ENCODE measurements around the gene DESI1.
"Not testable (repeated sequence)": the region's sequence is repeated elsewhere in the genome, so short reads cannot be mapped to it uniquely, and the experiment has no call there.

The DESI1 gene

GRCh38 chr22:41582694-41583093 lies 38.1 kb downstream of the DESI1 start:
- DNase-seq, result no peak

GRCh38 chr22:41579997-41580355 lies 40.9 kb downstream of the DESI1 start:
- DNase-seq, result no peak

- no peak for DNase-seq
Measured at GRCh38 chr22:41579297-41579996, 41.4 kb downstream of the DESI1 start.

GRCh38 chr22:41578818-41579217 lies 42.0 kb downstream of the DESI1 start:
- no peak for DNase-seq

DNA sequence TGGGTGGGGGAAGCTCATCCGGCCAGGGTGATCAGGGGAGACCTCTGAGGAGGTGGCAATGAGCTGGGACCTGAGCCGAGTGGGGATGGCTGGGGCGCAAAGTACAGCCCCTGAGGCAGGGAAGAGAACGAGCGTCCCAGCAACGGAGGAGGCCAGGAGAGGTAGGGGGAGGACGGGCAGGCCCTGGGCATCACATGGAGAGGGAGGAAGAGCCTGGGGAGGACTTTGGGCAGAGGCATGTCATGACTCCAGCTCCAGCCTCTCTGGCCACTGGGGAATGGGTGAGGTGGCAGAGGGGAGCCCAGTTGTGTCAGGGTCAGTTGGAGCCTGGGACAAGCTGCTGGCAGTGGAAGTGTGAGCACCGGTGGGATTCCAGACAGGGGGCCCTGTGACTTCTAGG lies 42.7 kb downstream of the DESI1 start:
- no peak for DNase-seq

DNA sequence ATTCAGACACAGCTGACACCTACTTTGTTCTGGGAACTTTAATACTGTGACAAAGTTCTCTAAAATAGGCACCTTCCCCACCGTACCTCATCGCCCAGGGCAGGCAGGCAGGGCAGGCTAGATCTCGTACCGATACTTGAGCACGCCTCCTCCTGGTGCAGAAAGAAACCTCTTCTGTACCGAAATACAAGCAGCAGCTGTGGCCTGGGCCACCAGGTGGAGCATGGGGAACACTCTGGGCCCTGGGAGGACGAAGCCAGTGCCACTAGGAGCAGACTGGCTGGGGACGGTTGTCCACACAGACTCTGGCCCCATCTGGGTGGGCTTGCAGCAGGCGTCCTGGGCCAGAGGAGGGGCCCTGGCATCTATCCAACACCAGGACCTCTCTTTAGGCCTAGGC lies 44.0 kb downstream of the DESI1 start:
- peak in 1 of 3 experiments; percentile 12 for DNase-seq

DNA sequence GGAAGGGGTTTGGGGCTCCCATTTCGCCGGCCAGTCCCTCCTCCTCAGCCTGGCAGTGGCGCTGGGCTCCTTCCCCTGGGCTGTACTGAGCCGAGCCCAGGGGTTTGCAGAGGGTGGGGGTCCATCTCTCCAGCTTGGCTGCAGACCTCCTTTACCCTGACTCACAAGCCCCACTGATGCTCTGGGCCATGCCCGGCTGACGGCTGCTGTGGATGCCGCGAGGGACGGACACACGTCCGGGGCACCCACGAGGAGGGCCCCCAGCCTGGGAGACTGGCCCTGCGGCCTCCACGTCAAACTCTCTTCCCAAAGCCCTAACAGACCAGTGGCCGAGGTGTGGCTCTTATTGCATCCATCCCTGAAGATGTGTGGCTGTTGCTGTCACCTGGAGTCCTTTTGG lies 45.3 kb downstream of the DESI1 start:
- DNase-seq, result no peak

GRCh38 chr22:41574847-41575381 lies 45.9 kb downstream of the DESI1 start:
- DNase-seq, result no peak

DNA sequence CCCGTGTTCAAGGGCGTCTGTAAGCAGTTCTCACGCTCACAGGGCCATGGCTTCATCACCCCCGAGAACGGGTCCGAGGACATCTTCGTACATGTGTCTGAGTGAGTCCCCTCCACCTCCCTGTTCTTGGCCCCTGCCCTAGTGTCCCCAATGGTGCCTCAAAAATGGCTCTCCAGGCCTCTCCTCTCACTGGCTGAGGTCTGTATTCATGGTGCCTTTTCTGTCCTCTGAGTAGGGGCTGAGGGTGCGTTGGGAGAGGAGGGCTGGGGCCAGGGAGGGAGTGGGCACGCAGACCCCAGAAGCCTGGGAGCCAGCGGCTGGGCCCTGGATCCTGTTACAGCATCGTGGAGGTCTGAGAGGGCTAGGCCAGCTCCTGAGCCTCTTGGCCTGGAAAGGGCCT lies 47.2 kb downstream of the DESI1 start:
- DNase-seq, result no peak

DNA sequence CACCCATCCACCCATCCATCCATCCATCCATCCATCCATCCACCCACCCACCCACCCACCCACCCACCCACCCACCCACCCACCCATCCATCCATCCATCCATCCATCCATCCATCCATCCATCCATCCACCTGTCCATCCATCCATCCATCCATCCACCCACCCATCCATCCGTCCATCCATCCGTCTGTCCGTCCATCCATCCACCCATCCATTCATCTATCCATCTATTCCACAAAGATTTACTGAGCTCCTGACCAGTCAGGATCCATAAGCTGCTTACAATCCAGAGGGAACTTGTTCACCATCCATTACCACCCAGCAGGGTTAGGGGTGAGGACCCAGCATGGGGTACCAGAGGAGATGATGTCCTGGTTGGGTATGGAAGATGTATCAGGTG lies 48.5 kb downstream of the DESI1 start:
- DNase-seq, result not testable (repeated sequence)

DNA sequence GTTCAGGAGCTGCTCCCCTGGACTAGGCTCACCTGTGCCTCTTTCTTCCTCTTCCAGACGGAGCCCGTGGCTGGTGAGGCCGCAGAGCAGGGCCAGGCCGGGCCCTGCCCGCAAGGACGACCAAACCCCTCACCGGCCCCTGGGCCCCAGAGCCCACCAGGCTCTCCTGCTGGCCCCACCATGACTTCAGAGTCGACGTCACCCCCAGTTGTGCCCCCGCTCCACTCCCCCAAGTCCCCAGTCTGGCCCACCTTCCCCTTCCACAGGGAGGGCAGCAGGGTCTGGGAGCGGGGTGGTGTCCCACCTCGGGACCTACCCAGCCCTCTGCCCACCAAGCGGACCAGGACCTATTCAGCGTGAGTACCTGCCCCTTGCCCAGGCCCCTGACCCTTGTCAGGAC lies 49.1 kb downstream of the DESI1 start:
- no peak for DNase-seq

DNA sequence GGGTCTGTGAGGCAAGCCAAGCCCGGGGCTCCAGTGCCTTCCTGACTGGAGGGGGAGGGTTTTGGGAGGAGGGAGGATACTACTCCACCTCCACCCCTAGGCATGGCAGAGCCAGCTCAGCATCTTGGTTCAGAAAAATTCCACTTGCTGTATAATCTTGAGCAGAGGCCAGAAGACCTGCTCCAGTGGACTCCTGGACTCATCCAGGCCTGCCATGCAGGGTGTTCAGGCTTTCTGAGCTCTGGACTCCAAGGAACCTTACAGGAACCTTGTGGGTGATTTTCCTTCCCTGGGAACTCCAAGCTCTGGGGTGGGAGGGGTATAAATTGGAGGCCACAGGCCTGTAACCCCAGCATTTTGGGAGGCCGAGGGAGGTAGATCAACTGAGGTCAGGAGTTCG lies 50.6 kb downstream of the DESI1 start:
- no peak for DNase-seq

- DNase-seq, result peak in 2 of 3 experiments; percentile 21 to 46
Measured at GRCh38 chr22:41568811-41569210, 52.0 kb downstream of the DESI1 start.

DNA sequence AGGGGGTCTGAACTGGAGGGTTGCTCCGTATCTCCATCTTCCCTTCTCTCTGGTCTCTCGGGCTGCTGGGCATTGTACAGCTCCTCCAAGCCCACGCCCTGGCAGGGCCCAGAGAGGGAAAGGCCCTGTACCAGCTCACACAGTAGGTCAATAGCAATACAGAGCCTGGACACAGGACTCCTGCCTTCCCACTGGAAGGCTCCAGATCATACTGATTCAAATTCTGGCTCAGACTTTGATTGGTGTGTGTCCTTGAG lies 53.4 kb downstream of the DESI1 start:
- DNase-seq, result no peak

GRCh38 chr22:41565403-41566054 lies 55.3 kb downstream of the DESI1 start:
- no peak for DNase-seq

- no peak for DNase-seq
Measured at GRCh38 chr22:41564563-41564962, 56.3 kb downstream of the DESI1 start.

- no peak for DNase-seq
Measured at GRCh38 chr22:41563051-41563711, 57.7 kb downstream of the DESI1 start.

DNA sequence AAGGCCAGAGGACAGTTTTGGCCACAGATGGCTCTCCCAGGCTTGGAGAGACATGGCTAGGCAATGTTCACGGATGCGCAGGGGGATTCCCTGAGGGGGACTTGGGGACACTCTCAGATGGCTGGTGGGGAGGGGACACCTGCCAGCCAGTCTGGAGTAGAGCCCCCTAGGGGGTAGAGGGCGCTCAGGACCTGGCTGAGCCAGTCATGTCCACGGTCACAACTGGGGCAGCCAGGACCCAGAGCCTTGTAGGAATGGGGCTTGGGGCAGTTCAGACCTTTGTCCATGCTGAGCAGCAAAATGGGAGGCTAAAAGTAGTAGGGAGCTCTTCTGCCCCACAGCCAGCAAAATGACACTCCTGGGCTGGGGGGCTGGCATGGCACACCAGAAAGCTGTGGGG lies 58.4 kb downstream of the DESI1 start:
- no peak for DNase-seq

DNA sequence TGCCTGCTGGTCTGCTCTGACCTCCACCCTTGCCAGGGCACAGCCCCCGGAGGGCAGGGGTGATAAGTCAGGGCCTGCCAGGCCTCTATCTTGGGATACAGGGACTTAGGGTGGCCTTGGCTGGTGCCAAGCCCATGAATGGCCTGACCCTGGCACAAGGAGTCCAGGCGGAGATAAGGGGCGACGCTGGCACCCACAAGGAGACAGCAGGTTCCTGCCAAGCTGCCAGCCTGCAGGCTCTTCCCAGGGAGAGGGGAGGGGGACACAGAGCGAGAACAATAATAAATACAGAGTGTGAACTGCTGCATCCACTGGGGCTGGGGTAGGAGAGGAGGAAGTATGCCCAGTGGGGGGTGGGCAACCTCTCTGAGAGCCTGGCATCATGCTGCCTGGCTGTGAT lies 59.1 kb downstream of the DESI1 start:
- peak in 1 of 3 experiments; percentile 20 for DNase-seq

- no peak for DNase-seq
Measured at GRCh38 chr22:41561335-41561734, 59.5 kb downstream of the DESI1 start.

DNA sequence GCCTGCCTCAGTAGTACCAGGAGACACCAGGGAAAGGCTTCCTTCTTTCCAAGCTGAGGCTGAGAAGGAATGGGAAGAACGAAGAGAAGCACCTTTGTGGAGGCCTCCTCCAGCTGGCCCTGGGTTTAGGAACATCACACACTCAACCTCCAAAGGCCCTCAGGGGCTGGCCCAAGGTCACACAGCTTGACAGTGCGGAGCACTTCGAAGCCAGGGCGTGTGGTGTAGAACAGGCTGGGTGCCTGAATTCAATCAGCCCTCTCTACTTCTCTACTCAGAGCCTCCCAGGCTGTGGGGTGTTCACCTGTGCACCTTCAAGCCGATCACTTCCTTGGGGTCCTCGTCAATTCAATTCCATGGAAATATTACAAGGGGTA lies 60.8 kb downstream of the DESI1 start:
- no peak for DNase-seq

- not testable (repeated sequence) for DNase-seq
Measured at GRCh38 chr22:41558241-41558630, 62.6 kb downstream of the DESI1 start.

DNA sequence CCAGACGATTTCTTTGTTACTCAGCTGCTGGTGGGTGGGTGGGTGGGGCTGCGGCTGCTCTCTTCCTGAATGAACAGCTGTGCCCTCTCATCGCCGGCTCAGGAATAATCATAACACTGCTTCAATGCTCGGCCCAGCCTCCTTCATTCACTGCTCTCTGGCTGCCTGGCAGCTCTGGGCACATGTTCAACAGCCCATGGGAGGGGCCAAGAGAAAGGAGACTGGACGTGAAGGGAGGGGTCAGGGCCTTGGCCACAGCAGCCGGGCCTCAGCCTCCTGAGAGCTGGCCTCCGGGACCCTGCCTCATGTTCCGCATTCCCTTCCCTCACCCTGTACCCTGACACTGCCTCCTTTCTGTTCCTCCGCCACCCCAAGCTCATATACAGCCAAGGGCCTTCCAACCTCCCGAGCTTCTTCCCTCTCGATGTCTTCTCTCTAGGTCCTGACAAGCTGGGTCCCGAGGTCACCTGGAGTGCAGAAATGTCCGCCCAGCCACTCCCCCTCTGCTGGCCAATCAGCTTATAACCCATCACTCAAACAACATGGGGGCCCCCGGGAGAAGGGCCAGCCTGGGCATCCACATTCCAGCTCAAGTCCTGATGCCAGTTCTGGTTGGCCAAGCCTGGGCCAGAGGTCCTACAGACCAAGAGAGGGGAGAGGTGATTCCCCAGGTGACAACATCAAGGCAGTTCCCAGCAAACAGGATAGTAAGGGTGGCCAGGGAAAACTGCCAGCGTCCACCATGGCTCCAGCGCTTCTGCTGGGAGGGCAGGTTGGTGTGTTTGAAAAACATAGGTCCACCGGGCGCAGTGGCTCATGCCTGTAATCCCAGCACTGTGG lies 63.2 kb downstream of the DESI1 start:
- peak; percentile 12 to 59 (median 20) for DNase-seq

GRCh38 chr22:41556561-41556960 lies 64.3 kb downstream of the DESI1 start:
- DNase-seq, result no peak

Measured in NCI-H1417 (cell line).